ENCODE results near the gene RHOBTB1. TPM values are rescaled to one million over a fixed set of nuclear protein-coding genes. Genes with fewer than 3 reads are reported as not detected.
A peak's percentile ranks its signal among the peaks of the same experiment; 100 is the strongest.

RHOBTB1 gene, protein sequence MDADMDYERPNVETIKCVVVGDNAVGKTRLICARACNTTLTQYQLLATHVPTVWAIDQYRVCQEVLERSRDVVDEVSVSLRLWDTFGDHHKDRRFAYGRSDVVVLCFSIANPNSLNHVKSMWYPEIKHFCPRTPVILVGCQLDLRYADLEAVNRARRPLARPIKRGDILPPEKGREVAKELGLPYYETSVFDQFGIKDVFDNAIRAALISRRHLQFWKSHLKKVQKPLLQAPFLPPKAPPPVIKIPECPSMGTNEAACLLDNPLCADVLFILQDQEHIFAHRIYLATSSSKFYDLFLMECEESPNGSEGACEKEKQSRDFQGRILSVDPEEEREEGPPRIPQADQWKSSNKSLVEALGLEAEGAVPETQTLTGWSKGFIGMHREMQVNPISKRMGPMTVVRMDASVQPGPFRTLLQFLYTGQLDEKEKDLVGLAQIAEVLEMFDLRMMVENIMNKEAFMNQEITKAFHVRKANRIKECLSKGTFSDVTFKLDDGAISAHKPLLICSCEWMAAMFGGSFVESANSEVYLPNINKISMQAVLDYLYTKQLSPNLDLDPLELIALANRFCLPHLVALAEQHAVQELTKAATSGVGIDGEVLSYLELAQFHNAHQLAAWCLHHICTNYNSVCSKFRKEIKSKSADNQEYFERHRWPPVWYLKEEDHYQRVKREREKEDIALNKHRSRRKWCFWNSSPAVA
- total RNA-seq (ENCODE audit: low replicate concordance): 15.1 and 21.5 TPM in 2 replicates

DNA sequence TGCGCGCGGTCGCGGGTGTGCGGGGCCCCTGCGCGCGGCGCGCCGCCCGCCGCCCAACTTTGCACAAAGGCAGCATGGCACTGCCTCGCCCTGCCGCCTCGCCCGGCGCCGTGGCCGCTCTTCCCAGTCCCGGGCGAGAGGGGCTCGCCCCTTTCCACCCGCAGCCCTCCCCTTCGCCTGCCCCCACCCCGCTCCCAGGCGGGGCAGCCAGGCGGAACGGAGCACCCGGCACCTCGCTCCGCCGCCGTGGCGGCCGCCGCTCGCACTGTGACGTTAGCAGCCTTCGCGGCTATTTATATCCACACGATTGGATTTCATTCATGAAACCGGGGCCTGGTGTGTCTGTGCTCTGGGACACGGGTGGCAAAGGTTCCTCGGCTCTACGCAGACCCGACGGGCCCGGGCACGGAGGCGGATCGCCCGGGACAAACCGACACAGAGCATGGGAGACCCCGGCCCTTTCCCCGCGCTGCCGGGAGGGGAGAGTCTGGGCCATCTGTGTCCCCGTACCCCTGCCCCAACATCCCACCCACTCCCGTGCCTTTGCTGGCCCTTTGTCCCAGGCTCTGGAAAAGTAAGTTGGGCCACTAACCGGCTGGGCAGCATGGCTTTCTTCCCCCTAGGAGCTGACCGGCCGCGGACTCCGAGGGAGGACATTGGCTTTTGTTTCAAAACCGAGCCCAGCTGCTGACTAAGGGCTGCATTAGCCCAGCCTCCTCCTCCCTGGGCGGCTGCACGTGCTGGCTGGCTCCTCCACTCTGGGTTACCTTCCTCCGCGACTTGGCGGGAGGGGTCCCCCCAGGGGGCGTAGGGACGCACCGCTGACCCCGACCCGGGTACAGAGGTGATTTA, at the start of gene RHOBTB1:
RHOBTB1 (minus strand) TSS at position 128 of the 852 bp plus-strand sequence. CDS start 32,643 bp downstream, outside the sequence.
- Histone ChIP-seq H3K9ac (peak within 1 kb of the TSS; percentile 22), H2AFZ (replicated peaks) (peak within 1 kb of the TSS; percentile 79), H4K20me1 (ENCODE audit: low read depth) (no peaks in the 10 kb centered on the region), H3K27ac (no peak within 1 kb of the TSS), H3K4me2 (peak within 1 kb of the TSS; percentile 87), H3K4me1 (no peaks in the 10 kb centered on the region), H3K4me3 (peak within 1 kb of the TSS; percentile 79), H3K36me3 (no peaks in the 10 kb centered on the region), H3K27me3 (peaks cover 10% of the 10 kb centered on the region), H3K9me3 (ENCODE audit: low read depth) (no peaks in the 10 kb centered on the region), H3F3A (ENCODE audit: low read depth) (peaks cover 7% of the 10 kb centered on the region), H3K79me2 (ENCODE audit: low read depth) (no peaks in the 10 kb centered on the region)
- peaks cover 22% of the 10 kb centered on the region for H3K4me1 Mint-ChIP-seq
- peaks cover 12% of the 10 kb centered on the region for H3K27me3 Mint-ChIP-seq (ENCODE audit: insufficient read depth, low read depth)
- H3K4me3 Mint-ChIP-seq: peak within 1 kb of the TSS; percentile 90
- H3K9me3 Mint-ChIP-seq: no peaks in the 10 kb centered on the region
- peak within 1 kb of the TSS; percentile 99 for H3K27ac Mint-ChIP-seq
- DNase-seq (ENCODE audit: low spot score): peak; percentile 87
- peaks cover 2% of the 10 kb centered on the region for H3K36me3 Mint-ChIP-seq
- TF ChIP-seq EZH2 (IDR thresholded peaks at IDR 0.05): peak; percentile 36
- no peak for TF ChIP-seq EZH2phosphoT487 (IDR thresholded peaks at IDR 0.05)
- TF ChIP-seq, protein P1, sequence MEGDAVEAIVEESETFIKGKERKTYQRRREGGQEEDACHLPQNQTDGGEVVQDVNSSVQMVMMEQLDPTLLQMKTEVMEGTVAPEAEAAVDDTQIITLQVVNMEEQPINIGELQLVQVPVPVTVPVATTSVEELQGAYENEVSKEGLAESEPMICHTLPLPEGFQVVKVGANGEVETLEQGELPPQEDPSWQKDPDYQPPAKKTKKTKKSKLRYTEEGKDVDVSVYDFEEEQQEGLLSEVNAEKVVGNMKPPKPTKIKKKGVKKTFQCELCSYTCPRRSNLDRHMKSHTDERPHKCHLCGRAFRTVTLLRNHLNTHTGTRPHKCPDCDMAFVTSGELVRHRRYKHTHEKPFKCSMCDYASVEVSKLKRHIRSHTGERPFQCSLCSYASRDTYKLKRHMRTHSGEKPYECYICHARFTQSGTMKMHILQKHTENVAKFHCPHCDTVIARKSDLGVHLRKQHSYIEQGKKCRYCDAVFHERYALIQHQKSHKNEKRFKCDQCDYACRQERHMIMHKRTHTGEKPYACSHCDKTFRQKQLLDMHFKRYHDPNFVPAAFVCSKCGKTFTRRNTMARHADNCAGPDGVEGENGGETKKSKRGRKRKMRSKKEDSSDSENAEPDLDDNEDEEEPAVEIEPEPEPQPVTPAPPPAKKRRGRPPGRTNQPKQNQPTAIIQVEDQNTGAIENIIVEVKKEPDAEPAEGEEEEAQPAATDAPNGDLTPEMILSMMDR (IDR thresholded peaks at IDR 0.05): no peak

DNA sequence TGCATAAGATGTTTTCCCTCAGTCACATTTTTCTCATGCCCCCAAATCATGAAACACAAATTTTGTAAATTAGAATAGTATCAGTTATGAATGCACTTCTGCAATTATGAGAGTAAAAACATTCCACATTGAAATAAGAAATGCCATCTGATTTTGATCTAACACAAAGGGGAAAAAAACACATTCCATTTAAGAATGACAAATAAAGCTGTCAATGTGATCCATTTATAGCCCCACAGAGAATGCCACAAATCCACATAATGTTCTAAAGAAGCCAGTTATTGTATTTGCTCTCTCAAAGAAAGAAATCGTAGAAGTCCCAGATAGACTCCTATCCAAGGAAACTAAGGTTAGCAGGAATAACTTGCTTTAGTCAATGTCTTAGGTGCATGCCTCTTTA, 48.7 kb upstream of the RHOBTB1 start:
- no peaks in the 10 kb centered on the region for H3K79me2 ChIP-seq (ENCODE audit: low read depth)
- Mint-ChIP-seq H3K36me3 (no peaks in the 10 kb centered on the region), H3K4me3 (no peak overlapping the region), H3K9me3 (no peaks in the 10 kb centered on the region), H3K27ac (no peak overlapping the region), H3K27me3 (ENCODE audit: insufficient read depth, low read depth) (no peaks in the 10 kb centered on the region), H3K4me1 (no peaks in the 10 kb centered on the region)
- no peaks in the 10 kb centered on the region for H3F3A ChIP-seq (ENCODE audit: low read depth)
- no peak overlapping the region for H3K9ac ChIP-seq
- no peaks in the 10 kb centered on the region for H4K20me1 ChIP-seq (ENCODE audit: low read depth)
- DNase-seq (ENCODE audit: low spot score): no peak
- H3K4me2 ChIP-seq: no peak overlapping the region
- H3K4me1 ChIP-seq: no peaks in the 10 kb centered on the region
- H3K36me3 ChIP-seq: no peaks in the 10 kb centered on the region
- no peak for TF ChIP-seq EZH2phosphoT487 (IDR thresholded peaks at IDR 0.05)
- no peak for TF ChIP-seq EZH2 (IDR thresholded peaks at IDR 0.05)
- TF ChIP-seq, protein P1 (IDR thresholded peaks at IDR 0.05): no peak
- no peaks in the 10 kb centered on the region for H3K27me3 ChIP-seq
- no peaks in the 10 kb centered on the region for H3K9me3 ChIP-seq (ENCODE audit: low read depth)
- no peak overlapping the region for H2AFZ ChIP-seq (replicated peaks)
- H3K27ac ChIP-seq: no peak overlapping the region
- H3K4me3 ChIP-seq: no peak overlapping the region

DNA sequence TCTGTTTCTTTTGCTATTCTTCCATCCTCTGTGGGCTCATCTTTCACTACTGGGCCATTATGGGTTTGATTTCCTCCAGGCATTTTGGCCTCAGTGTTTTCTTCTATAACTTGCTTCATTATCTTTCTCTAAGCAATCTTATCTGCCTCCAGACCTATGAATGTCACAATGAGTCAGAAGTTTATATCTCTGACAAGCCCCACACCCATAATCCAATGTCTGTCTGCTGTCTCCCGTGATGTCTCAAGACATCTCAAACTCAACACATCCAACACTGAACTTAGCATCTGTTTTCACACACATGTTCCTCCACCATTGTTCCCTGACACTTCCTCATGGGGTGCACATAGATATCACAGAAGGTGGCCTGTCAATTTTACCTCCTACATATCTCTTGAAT, 46.7 kb upstream of the RHOBTB1 start:
- H2AFZ ChIP-seq (replicated peaks): no peak overlapping the region
- no peak overlapping the region for H3K4me3 Mint-ChIP-seq
- H3K27me3 ChIP-seq: no peaks in the 10 kb centered on the region
- H3K4me3 ChIP-seq: no peak overlapping the region
- H3K27me3 Mint-ChIP-seq (ENCODE audit: insufficient read depth, low read depth): no peaks in the 10 kb centered on the region
- H3K36me3 Mint-ChIP-seq: no peaks in the 10 kb centered on the region
- no peak overlapping the region for H3K9ac ChIP-seq
- no peaks in the 10 kb centered on the region for H3K9me3 ChIP-seq (ENCODE audit: low read depth)
- no peak overlapping the region for H3K27ac Mint-ChIP-seq
- H3K36me3 ChIP-seq: no peaks in the 10 kb centered on the region
- no peaks in the 10 kb centered on the region for H3K79me2 ChIP-seq (ENCODE audit: low read depth)
- H3K4me2 ChIP-seq: no peak overlapping the region
- TF ChIP-seq EZH2phosphoT487 (IDR thresholded peaks at IDR 0.05) (no peak), EZH2 (IDR thresholded peaks at IDR 0.05) (no peak)
- TF ChIP-seq, protein P1 (IDR thresholded peaks at IDR 0.05): no peak
- no peaks in the 10 kb centered on the region for H4K20me1 ChIP-seq (ENCODE audit: low read depth)
- DNase-seq (ENCODE audit: low spot score): no peak
- H3K9me3 Mint-ChIP-seq: no peaks in the 10 kb centered on the region
- no peak overlapping the region for H3K27ac ChIP-seq
- H3K4me1 ChIP-seq: no peaks in the 10 kb centered on the region
- no peaks in the 10 kb centered on the region for H3K4me1 Mint-ChIP-seq
- no peaks in the 10 kb centered on the region for H3F3A ChIP-seq (ENCODE audit: low read depth)
